ENCODE results near the gene CLIP1.

DNA sequence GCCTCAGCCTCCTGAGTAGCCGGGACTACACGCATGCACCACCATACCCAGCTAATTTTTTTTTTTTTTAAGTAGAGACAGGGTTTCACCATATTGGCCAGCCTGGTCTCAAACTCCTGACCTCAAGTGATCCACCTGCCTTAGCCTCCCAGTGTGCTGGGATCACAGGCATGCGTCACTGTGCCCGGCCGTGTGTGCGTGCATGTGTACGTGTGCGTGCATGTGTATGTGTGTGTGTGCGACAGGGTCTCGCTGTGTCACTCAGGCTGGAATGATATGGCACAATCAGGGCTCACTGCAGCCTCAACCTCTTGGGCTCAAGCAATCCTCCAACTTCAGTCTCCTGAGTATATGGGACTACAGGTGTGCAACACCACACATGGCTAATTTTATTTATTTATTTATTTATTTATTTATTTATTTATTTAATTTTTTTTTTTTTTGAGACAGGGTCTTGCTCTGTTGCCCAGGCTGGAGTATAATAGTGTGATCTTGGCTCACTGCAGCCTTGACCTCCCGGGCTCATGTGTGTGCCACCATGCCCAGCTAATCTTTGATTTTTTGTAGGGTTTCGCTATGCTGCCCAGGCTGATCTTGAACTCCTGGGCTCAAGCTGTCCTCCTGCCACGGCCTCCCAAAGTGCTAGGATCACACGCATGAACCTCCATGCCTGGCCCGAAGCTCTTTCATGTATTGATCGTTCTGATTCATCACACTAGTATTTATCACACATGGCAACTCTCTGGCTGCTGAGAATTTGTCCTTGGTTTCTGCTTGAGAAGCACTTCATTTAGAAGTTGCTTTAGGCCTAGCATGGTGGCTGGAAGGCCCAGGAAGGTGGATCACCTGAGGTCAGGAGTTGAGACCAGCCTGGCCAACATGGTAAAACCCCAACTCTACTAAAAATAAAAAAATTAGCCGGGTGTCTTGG is 35.9 kb upstream of the CLIP1 start:
- TF ChIP-seq, protein P1, sequence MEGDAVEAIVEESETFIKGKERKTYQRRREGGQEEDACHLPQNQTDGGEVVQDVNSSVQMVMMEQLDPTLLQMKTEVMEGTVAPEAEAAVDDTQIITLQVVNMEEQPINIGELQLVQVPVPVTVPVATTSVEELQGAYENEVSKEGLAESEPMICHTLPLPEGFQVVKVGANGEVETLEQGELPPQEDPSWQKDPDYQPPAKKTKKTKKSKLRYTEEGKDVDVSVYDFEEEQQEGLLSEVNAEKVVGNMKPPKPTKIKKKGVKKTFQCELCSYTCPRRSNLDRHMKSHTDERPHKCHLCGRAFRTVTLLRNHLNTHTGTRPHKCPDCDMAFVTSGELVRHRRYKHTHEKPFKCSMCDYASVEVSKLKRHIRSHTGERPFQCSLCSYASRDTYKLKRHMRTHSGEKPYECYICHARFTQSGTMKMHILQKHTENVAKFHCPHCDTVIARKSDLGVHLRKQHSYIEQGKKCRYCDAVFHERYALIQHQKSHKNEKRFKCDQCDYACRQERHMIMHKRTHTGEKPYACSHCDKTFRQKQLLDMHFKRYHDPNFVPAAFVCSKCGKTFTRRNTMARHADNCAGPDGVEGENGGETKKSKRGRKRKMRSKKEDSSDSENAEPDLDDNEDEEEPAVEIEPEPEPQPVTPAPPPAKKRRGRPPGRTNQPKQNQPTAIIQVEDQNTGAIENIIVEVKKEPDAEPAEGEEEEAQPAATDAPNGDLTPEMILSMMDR (IDR thresholded peaks at IDR 0.05) = no peak
- TF ChIP-seq POLR2A (IDR thresholded peaks at IDR 0.05) (no peak), POLR2AphosphoS5 (IDR thresholded peaks at IDR 0.05) (no peak)
